ENCODE measurements around the gene RABGAP1L. TPM values are rescaled to one million over a fixed set of nuclear protein-coding genes. Genes with fewer than 3 reads are reported as not detected.
"Not testable (repeated sequence)": the region's sequence is repeated elsewhere in the genome, so short reads cannot be mapped to it uniquely, and the experiment has no call there.

RABGAP1L gene
- total and polyA plus RNA-seq, 2 experiments from 2014 or later = 9.2 to 21.4 TPM

DNA sequence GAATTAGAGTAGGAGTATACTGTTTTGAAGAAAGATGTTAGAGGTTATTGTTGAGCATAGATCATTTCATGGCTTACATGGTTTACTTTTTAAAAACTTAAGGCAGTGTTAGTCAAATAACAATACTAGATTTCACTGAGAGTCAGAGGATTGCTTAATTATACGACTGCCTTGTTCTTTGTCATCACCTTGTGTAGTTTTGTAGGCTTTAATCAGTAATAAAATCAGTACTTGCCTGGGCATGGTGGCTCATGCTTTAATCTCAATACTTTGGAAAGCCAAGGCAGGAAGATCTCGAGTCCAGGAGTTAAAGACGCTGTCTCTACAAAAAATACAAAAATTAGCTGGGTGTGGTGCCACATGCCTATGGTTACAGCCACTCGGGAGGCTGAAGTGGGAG, 247.1 kb downstream of the RABGAP1L start:
- H3K4me3 ChIP-seq = no peak overlapping the region
- TF ChIP-seq, protein P1, sequence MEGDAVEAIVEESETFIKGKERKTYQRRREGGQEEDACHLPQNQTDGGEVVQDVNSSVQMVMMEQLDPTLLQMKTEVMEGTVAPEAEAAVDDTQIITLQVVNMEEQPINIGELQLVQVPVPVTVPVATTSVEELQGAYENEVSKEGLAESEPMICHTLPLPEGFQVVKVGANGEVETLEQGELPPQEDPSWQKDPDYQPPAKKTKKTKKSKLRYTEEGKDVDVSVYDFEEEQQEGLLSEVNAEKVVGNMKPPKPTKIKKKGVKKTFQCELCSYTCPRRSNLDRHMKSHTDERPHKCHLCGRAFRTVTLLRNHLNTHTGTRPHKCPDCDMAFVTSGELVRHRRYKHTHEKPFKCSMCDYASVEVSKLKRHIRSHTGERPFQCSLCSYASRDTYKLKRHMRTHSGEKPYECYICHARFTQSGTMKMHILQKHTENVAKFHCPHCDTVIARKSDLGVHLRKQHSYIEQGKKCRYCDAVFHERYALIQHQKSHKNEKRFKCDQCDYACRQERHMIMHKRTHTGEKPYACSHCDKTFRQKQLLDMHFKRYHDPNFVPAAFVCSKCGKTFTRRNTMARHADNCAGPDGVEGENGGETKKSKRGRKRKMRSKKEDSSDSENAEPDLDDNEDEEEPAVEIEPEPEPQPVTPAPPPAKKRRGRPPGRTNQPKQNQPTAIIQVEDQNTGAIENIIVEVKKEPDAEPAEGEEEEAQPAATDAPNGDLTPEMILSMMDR (IDR thresholded peaks at IDR 0.05; ENCODE audit: low read depth, low read length) = no peak

DNA sequence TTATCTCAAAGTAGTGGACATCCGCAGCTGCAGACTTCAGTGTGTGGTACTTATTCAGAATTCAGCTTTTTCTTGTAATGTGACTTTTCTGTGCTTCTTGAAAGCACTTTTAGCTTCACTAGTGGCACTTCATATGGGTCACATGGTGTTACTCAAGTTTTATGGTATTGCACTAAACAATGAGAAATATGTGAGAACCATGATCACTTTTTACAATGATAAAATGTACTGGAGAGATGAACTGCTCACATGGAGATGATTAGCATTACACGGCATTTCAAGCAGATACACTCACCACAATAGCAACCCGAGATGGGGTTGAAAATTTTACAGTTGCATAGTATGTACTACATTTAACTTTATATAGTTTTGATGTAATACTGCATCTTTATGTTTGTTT, 248.3 kb downstream of the RABGAP1L start:
- H3K4me3 ChIP-seq = no peak overlapping the region
- TF ChIP-seq, protein P1 (IDR thresholded peaks at IDR 0.05; ENCODE audit: low read depth, low read length) = no peak
- no peak for DNase-seq (ENCODE audit: low read depth in 1 of 2, low spot score in 1 of 2)
- no peaks in the 10 kb centered on the region for H3K27me3 ChIP-seq
- no peak overlapping the region for H3K27ac ChIP-seq
- H3K36me3 ChIP-seq = no peaks in the 10 kb centered on the region
- H3K4me1 ChIP-seq (ENCODE audit: low read depth) = no peaks in the 10 kb centered on the region
- no peaks in the 10 kb centered on the region for H3K9me3 ChIP-seq (ENCODE audit: low read depth)

More for the DNA sequence above, 247.1 kb downstream of the RABGAP1L start:
- H3K9me3 ChIP-seq (ENCODE audit: low read depth) = no peaks in the 10 kb centered on the region
- H3K27me3 ChIP-seq = no peaks in the 10 kb centered on the region
- no peak for DNase-seq (ENCODE audit: low read depth in 1 of 2, low spot score in 1 of 2)
- H3K36me3 ChIP-seq = no peaks in the 10 kb centered on the region
- no peaks in the 10 kb centered on the region for H3K4me1 ChIP-seq (ENCODE audit: low read depth)
- H3K27ac ChIP-seq = no peak overlapping the region

DNA sequence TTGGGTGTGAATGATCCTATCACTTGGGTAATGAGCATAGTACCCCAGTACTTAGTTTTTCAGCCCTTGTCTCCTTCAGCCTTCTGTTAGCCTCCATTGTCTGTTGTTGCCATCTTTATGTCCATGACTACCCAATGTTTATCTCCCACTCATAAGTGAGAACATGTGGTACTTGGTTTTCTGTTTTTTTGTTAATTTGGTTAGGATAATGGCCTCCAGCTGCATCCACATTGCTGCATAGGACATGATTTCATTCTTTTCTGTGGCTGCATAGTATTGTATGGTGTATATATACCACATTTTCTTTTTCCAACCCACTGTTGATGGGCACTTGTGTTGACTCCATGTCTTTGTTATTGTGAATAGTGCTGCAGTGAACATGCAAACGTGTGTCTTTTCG, 248.8 kb downstream of the RABGAP1L start:
- Histone ChIP-seq H3K4me3 (no peak overlapping the region), H3K27me3 (no peaks in the 10 kb centered on the region), H3K36me3 (no peaks in the 10 kb centered on the region), H3K9me3 (ENCODE audit: low read depth) (no peaks in the 10 kb centered on the region), H3K27ac (no peak overlapping the region), H3K4me1 (ENCODE audit: low read depth) (no peaks in the 10 kb centered on the region)
- no peak for DNase-seq (ENCODE audit: low read depth in 1 of 2, low spot score in 1 of 2)
- TF ChIP-seq, protein P1 (IDR thresholded peaks at IDR 0.05; ENCODE audit: low read depth, low read length) = no peak

DNA sequence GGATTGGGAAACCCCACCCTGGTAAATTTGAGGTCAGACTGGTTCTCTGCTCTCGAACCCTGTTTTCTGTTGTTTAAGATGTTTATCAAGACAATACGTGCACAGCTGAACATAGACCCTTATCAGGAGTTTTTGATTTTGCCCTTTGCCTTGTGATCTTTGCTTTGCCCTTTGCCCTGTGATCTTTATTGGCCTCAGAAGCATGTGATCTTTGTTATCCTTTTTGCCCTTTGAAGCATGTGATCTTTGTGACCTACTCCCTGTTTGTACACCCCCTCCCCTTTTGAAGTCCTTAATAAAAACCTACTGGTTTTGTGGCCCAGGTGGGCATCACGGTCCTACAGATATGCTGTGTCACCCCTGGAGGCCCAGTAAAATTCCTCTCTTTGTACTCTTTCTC, 250.5 kb downstream of the RABGAP1L start:
- H3K4me3 ChIP-seq; H3K27ac ChIP-seq; H3K4me1 ChIP-seq (ENCODE audit: low read depth); DNase-seq (ENCODE audit: low read depth in 1 of 2, low spot score in 1 of 2); H3K27me3 ChIP-seq; H3K9me3 ChIP-seq (ENCODE audit: low read depth); H3K36me3 ChIP-seq: not testable (repeated sequence)

DNA sequence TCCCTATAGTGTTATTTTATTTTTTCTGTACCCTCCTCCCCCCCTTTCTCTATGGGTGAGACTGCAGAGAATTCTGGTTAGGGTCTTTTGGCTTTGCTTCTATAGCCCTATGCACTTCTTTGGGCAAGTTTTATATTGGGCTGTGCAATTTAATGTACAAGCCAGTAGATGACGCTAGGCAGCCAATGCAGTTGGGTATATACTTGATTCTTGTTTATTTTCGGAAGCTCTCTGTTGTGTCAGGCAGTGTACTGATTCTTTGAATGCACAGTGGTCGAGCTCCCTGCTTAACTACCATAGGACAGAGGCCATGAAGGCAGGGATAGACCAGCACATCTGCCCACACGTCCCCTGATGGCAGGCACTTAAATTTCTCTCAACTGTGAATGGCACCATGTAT, 254.3 kb downstream of the RABGAP1L start:
- peak; percentile 11 to 17 for DNase-seq (ENCODE audit: low read depth in 1 of 2, low spot score in 1 of 2)

DNA sequence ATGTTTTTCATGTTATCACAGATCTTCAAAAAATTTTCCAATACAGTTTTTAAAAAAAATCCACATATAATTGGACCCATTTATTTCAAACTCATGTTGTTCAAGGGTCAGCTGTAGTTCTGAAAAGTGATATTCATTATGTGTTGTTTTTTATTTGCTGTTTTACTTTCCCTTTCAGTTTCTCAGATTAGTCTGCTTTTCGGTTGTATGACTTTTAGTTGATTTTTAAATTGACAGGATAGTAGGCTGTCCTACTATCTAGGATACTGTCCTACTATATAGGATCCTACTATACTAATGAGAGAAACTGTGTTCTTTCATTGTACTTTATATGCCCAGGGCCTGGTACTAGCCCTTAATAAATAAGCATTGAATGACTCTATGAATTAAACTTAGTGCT, 254.9 kb downstream of the RABGAP1L start:
- Histone ChIP-seq H3K9me3 (ENCODE audit: low read depth) (no peaks in the 10 kb centered on the region), H3K27ac (no peak overlapping the region), H3K27me3 (no peaks in the 10 kb centered on the region), H3K4me1 (ENCODE audit: low read depth) (no peaks in the 10 kb centered on the region), H3K36me3 (no peaks in the 10 kb centered on the region), H3K4me3 (no peak overlapping the region)
- DNase-seq (ENCODE audit: low read depth in 1 of 2, low spot score in 1 of 2) = no peak
- TF ChIP-seq, protein P1 (IDR thresholded peaks at IDR 0.05; ENCODE audit: low read depth, low read length) = no peak

More for the DNA sequence above, 254.3 kb downstream of the RABGAP1L start:
- Histone ChIP-seq H3K4me3 (no peak overlapping the region), H3K9me3 (ENCODE audit: low read depth) (no peaks in the 10 kb centered on the region), H3K36me3 (no peaks in the 10 kb centered on the region), H3K27me3 (no peaks in the 10 kb centered on the region), H3K27ac (no peak overlapping the region), H3K4me1 (ENCODE audit: low read depth) (no peaks in the 10 kb centered on the region)
- TF ChIP-seq, protein P1 (IDR thresholded peaks at IDR 0.05; ENCODE audit: low read depth, low read length) = peak; percentile 7

Data from cardiac muscle cell (in vitro differentiated cells and primary cell).